Measurements from ENCODE around the gene LARGE1.

The LARGE1 gene

DNA sequence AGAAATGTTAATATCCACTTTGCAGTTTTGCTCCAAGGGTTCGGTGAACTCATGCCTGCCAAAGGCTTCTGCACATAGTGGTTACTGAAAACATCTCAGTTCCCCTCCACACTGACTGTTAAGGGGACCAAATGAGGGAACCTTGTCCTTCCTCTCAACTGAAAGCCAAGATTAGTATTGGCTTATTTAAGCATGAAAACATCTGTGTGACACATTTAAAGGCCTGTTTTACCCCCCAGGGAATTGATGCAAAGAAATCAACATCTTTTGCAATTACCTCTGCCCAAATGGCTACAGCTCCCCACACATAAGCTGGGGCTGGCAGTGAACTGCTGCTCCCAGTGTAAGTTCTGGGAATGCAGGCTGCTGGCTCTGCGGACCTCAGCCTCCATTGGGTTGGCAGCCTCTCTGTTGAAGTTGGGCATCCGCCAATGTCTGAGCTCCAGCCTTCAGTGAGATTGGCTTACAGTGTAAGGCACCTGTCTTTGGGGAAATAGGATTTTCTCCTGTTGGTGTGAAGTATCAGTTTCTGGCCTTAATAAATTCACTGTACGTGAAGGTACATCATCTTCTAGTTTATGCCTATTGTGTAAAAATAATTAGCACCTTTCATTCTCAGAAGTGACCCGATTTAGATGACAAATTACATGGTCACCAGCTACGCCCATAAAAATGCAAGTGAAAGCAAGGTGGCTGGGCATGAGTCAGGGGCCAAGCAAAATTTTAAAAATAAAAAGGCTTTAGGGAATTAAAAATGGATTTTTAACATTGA, 648.7 kb downstream of the LARGE1 start:
- Mint-ChIP-seq H3K4me1 (no peaks in the 10 kb centered on the region), H3K36me3 (ENCODE audit: insufficient read depth) (no peaks in the 10 kb centered on the region), H3K27me3 (no peaks in the 10 kb centered on the region), H3K4me3 (no peak overlapping the region), H3K27ac (ENCODE audit: low read depth) (no peak overlapping the region), H3K9me3 (no peaks in the 10 kb centered on the region)
- DNase-seq (ENCODE audit: low spot score in 2 of 2) (no peak), ATAC-seq (replicated peaks; ENCODE audit: extremely low read depth, poor library complexity, severe bottlenecking) (no peak)

DNA sequence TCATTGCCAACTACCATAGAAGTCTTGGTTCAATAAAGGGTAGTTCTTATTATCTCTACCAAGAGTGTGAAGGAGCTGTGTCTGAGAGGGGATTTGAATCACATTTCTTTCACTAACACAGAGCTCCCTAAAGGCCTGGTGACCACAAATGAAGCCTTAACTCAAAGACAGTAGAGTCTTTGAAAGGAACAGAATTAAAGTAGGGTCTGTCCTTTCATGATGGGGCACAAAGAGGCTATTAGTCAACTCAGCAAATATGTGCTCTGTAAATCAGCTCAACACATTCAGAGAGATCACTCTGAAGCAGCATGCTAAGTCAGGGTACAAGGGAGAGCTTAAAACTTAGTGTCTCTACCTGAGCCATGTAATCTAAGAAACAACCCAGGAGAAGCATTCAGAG, 649.7 kb downstream of the LARGE1 start:
- H3K27ac Mint-ChIP-seq (ENCODE audit: low read depth): no peak overlapping the region
- H3K27me3 Mint-ChIP-seq: no peaks in the 10 kb centered on the region
- ATAC-seq (replicated peaks; ENCODE audit: extremely low read depth, poor library complexity, severe bottlenecking) (no peak), DNase-seq (ENCODE audit: low spot score in 2 of 2) (no peak)
- no peak overlapping the region for H3K4me3 Mint-ChIP-seq
- H3K9me3 Mint-ChIP-seq: no peaks in the 10 kb centered on the region
- H3K36me3 Mint-ChIP-seq (ENCODE audit: insufficient read depth): no peaks in the 10 kb centered on the region
- no peaks in the 10 kb centered on the region for H3K4me1 Mint-ChIP-seq

DNA sequence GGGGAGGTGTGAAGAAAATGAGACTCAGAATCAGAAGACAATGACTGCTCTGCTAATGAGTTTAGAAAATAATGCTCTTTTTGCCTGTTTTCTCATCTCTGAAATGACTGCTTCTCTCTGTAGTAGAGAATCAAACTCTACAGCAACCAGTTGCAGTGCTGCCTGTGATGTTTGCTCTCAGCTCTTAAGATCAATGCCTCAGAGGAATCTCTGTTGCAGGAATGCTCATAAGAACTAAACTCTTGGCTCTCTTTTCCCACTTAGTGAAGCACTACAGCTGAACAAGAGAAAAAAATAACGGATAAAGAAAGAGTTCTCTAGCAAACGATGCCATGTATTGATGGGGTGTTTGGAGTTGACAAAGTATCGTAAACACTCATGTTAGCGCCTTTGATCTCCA, 658.6 kb downstream of the LARGE1 start:
- peaks cover 2% of the 10 kb centered on the region for H3K36me3 Mint-ChIP-seq (ENCODE audit: insufficient read depth)
- no peak overlapping the region for H3K4me3 Mint-ChIP-seq
- H3K27me3 Mint-ChIP-seq: peaks cover 13% of the 10 kb centered on the region
- peaks cover 6% of the 10 kb centered on the region for H3K9me3 Mint-ChIP-seq
- DNase-seq (ENCODE audit: low spot score in 2 of 2) (no peak), ATAC-seq (replicated peaks; ENCODE audit: extremely low read depth, poor library complexity, severe bottlenecking) (no peak)
- H3K4me1 Mint-ChIP-seq: no peaks in the 10 kb centered on the region
- H3K27ac Mint-ChIP-seq (ENCODE audit: low read depth): no peak overlapping the region

DNA sequence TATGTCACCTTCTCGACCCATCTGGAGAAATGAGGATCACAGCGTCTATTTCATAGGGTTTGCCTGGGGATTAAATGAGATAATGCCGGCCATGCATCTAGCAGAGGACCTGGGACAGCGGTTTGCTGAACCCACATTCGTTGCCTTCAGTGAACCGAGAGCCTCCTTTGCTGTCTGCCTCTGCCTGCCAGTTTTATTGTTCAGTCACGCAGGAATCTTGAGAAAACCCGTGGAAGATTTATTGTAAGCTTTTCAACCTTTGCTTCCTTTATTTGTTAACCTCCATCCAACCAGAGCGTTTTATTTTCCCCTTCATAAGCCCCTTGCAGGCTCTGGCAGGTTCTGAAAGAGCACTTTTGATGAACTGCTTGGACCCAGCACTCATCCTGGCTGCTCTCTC, 659.8 kb downstream of the LARGE1 start:
- H3K36me3 Mint-ChIP-seq (ENCODE audit: insufficient read depth): peaks cover 2% of the 10 kb centered on the region
- DNase-seq (ENCODE audit: low spot score in 2 of 2) (no peak), ATAC-seq (replicated peaks; ENCODE audit: extremely low read depth, poor library complexity, severe bottlenecking) (no peak)
- H3K27ac Mint-ChIP-seq (ENCODE audit: low read depth): no peak overlapping the region
- no peak overlapping the region for H3K4me3 Mint-ChIP-seq
- peaks cover 6% of the 10 kb centered on the region for H3K9me3 Mint-ChIP-seq
- H3K4me1 Mint-ChIP-seq: no peaks in the 10 kb centered on the region
- peaks cover 13% of the 10 kb centered on the region for H3K27me3 Mint-ChIP-seq

DNA sequence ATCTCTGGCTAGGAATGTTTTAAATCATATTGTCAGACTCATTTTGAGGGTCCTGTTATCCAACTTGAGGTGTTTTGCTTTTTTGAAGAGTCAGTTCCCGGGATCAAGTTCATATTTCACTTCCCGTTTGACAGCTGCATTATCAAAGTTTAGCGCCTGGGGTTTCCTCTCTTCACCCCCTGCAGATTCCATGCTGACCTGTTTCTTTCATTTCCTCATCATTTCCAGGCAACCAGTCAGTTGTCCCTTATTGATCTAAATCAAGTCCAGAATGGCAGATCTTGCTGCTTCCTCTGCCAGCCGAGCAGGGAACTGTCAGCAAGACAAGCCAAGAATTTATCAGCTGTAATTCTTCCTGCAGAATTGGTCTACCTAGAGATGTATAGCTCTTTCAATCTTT, 664.5 kb downstream of the LARGE1 start:
- no peak overlapping the region for H3K27ac Mint-ChIP-seq (ENCODE audit: low read depth)
- H3K4me1 Mint-ChIP-seq: no peaks in the 10 kb centered on the region
- ATAC-seq (replicated peaks; ENCODE audit: extremely low read depth, poor library complexity, severe bottlenecking): no peak

DNA sequence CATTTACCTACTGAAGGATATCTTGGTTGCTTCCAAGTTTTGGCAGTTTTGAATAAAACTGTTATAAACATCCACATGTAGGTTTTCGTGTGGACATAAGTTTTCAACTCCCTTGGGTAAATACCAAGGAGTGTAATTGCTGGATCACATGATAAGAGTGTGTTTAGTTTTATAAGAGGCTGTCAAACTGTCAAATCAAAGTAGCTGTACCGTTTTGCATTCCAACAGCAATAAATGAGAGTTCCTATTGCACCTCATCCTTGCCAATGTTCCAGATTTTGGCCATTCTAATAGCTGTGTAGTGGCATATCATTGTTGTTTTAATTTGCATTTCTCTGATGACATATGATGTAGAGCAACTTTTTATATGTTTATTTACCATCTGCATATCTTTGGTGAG, 671.3 kb downstream of the LARGE1 start:
- peaks cover 2% of the 10 kb centered on the region for H3K36me3 Mint-ChIP-seq (ENCODE audit: insufficient read depth)
- peaks cover 12% of the 10 kb centered on the region for H3K9me3 Mint-ChIP-seq
- H3K27ac Mint-ChIP-seq (ENCODE audit: low read depth): no peak overlapping the region
- H3K4me3 Mint-ChIP-seq: no peak overlapping the region
- H3K4me1 Mint-ChIP-seq: no peaks in the 10 kb centered on the region
- H3K27me3 Mint-ChIP-seq: peaks cover 11% of the 10 kb centered on the region
- DNase-seq (ENCODE audit: low spot score in 2 of 2): no peak
- no peak for ATAC-seq (replicated peaks; ENCODE audit: extremely low read depth, poor library complexity, severe bottlenecking)

More for the DNA sequence above, 664.5 kb downstream of the LARGE1 start:
- Mint-ChIP-seq H3K9me3 (peaks cover 18% of the 10 kb centered on the region), H3K4me3 (no peak overlapping the region), H3K36me3 (ENCODE audit: insufficient read depth) (peaks cover 2% of the 10 kb centered on the region), H3K27me3 (peaks cover 23% of the 10 kb centered on the region)
- no peak for DNase-seq (ENCODE audit: low spot score in 2 of 2)

GRCh38 chr22:33247758-33248157, 672.5 kb downstream of the LARGE1 start:
- H3K27me3 Mint-ChIP-seq: peaks cover 7% of the 10 kb centered on the region
- no peak overlapping the region for H3K4me3 Mint-ChIP-seq
- peaks cover 2% of the 10 kb centered on the region for H3K36me3 Mint-ChIP-seq (ENCODE audit: insufficient read depth)
- peaks cover 15% of the 10 kb centered on the region for H3K9me3 Mint-ChIP-seq
- no peak for DNase-seq (ENCODE audit: low spot score in 2 of 2)
- no peaks in the 10 kb centered on the region for H3K4me1 Mint-ChIP-seq
- no peak overlapping the region for H3K27ac Mint-ChIP-seq (ENCODE audit: low read depth)
- ATAC-seq (replicated peaks; ENCODE audit: extremely low read depth, poor library complexity, severe bottlenecking): no peak

DNA sequence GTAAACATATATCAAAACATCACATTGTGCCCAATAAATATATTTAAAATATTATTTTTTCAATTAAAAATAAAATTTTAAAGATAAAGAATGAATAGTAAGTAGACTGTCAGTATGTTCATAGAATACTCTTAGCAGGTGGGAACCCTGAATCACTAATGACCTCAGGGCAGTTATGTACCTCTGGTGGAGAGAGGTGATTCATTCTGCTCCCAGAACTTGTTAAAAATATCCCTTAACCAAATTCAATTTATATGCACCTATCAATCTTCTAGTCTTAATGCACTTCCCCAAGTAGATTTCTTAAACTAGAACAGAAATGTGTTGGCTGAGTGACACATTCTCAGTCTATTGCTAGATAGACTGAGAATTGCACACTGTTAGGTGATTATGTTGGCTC, 678.2 kb downstream of the LARGE1 start:
- DNase-seq (ENCODE audit: low spot score in 2 of 2) (no peak), ATAC-seq (replicated peaks; ENCODE audit: extremely low read depth, poor library complexity, severe bottlenecking) (no peak)
- H3K9me3 Mint-ChIP-seq: peaks cover 14% of the 10 kb centered on the region
- no peaks in the 10 kb centered on the region for H3K27me3 Mint-ChIP-seq
- no peaks in the 10 kb centered on the region for H3K4me1 Mint-ChIP-seq
- no peaks in the 10 kb centered on the region for H3K36me3 Mint-ChIP-seq (ENCODE audit: insufficient read depth)
- H3K4me3 Mint-ChIP-seq: no peak overlapping the region
- no peak overlapping the region for H3K27ac Mint-ChIP-seq (ENCODE audit: low read depth)

DNA sequence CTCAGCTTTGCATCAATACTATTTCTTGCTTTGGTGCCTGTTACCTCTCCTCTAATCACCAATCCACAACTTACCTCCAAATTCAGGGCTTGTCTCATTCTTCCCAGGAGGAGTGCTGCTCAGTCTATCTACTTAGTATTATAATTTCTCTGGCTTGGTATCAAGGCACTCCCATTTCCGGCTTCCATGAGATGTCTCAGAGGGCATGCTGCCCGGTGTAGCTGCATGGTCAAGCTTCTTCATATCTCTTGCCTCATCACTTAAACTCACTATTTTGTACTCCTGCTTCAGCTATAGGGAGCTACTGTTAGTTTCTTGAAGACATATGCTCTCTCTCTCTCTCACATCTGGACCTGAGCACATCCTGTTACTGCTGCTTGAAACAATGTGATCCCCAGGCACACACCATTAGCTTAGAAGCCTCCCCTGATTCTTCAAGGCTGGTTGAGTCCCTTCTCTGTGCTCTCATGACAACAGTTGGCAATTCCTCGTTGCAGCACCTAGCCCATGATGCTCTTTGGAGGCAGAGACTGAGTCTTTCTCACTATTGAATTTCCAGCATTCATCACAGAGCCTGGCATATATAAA, 679.3 kb downstream of the LARGE1 start:
- H3K27ac Mint-ChIP-seq (ENCODE audit: low read depth): no peak overlapping the region
- peaks cover 14% of the 10 kb centered on the region for H3K9me3 Mint-ChIP-seq

DNA sequence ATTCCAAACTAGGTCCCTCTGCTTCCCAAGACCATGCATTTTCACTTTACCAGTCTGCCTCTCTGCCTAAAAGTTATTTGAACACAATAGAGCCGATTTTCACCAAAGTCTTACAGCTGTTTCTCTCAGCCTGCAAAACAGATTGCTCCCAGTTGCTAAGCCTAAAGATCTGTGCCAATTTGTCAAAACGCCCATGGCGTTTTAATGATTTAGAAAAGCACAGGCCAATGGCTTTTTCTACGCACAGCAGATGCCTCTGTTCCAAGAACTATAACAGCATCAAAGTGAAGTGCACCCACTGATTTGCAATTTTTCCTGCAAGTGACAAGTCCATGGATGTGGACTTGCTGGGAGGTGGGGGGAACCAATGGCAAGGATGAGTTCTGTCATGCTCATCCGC, 688.2 kb downstream of the LARGE1 start:
- Mint-ChIP-seq H3K36me3 (ENCODE audit: insufficient read depth) (no peaks in the 10 kb centered on the region), H3K4me1 (no peaks in the 10 kb centered on the region), H3K4me3 (no peak overlapping the region), H3K27me3 (no peaks in the 10 kb centered on the region), H3K9me3 (peaks cover 22% of the 10 kb centered on the region), H3K27ac (ENCODE audit: low read depth) (no peak overlapping the region)
- DNase-seq (ENCODE audit: low spot score in 2 of 2) (no peak), ATAC-seq (replicated peaks; ENCODE audit: extremely low read depth, poor library complexity, severe bottlenecking) (no peak)

More for the DNA sequence above, 679.3 kb downstream of the LARGE1 start:
- no peak for ATAC-seq (replicated peaks; ENCODE audit: extremely low read depth, poor library complexity, severe bottlenecking)
- Mint-ChIP-seq H3K36me3 (ENCODE audit: insufficient read depth) (no peaks in the 10 kb centered on the region), H3K27me3 (no peaks in the 10 kb centered on the region), H3K4me1 (no peaks in the 10 kb centered on the region), H3K4me3 (no peak overlapping the region)
- no peak for DNase-seq (ENCODE audit: low spot score in 2 of 2)

GRCh38 chr22:33227791-33228190, 692.5 kb downstream of the LARGE1 start:
- no peak for ATAC-seq (replicated peaks; ENCODE audit: extremely low read depth, poor library complexity, severe bottlenecking)
- no peaks in the 10 kb centered on the region for H3K4me1 Mint-ChIP-seq
- H3K27ac Mint-ChIP-seq (ENCODE audit: low read depth): no peak overlapping the region

DNA sequence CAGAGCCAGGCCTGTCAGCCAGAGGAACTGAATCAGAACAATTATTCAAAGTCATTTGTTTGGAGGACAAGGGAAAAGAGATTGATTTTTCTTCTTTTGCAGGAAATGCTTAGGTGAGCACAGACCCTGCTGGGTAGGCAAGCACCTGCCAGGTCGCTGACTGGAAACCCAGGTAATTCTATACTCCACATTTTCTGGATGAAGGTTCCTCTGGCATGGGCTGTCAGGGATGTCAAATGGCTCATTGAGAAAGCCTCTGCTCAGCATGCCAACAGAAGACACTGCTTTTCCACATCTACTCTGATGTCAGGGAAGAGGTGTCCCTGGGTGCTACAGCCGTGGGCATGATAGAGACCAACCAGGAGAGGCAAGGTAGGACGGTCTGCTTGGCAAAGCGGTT, 695.4 kb downstream of the LARGE1 start:
- DNase-seq (ENCODE audit: low spot score in 2 of 2): no peak
- H3K4me1 Mint-ChIP-seq: no peaks in the 10 kb centered on the region
- H3K9me3 Mint-ChIP-seq: peaks cover 11% of the 10 kb centered on the region
- no peaks in the 10 kb centered on the region for H3K36me3 Mint-ChIP-seq (ENCODE audit: insufficient read depth)
- H3K4me3 Mint-ChIP-seq: no peak overlapping the region
- no peaks in the 10 kb centered on the region for H3K27me3 Mint-ChIP-seq
- no peak for ATAC-seq (replicated peaks; ENCODE audit: extremely low read depth, poor library complexity, severe bottlenecking)
- no peak overlapping the region for H3K27ac Mint-ChIP-seq (ENCODE audit: low read depth)

More at GRCh38 chr22:33227791-33228190, 692.5 kb downstream of the LARGE1 start:
- Mint-ChIP-seq H3K4me3 (no peak overlapping the region), H3K27me3 (no peaks in the 10 kb centered on the region), H3K9me3 (peaks cover 22% of the 10 kb centered on the region), H3K36me3 (ENCODE audit: insufficient read depth) (no peaks in the 10 kb centered on the region)
- no peak for DNase-seq (ENCODE audit: low spot score in 2 of 2)
